IMR-90 (cell line): Measurements from ENCODE around the gene KLHL29. TPM values are rescaled to one million over a fixed set of nuclear protein-coding genes. Genes with fewer than 3 reads are reported as not detected.

Experiments
- ATAC-seq: fragments of 200-7000 bp; cut with Tn5 transposase; 2 replicates; pipeline ENCODE4 v1.9.1; 2020; ENCODE audit warnings: low read depth, mild to moderate bottlenecking, moderate library complexity
- BruUV-seq: library from RNA; stranded (reverse); fragments of 400-500 nt; replicated peaks from 2 replicates; lab custom pipeline; 2021; lab: Mats Ljungman, UMichigan
- CTCF ChIA-PET: fragments of 300-600 bp; formaldehyde crosslinking; extraction: SDS; loops from one replicate; lab custom pipeline; 2021; ENCODE audit warnings: antibody characterized with exemption; lab: Yijun Ruan, JAX
- POLR2A ChIA-PET: fragments of 300-600 bp; sonication (Branson Sonifier 250); formaldehyde crosslinking; loops from one replicate; lab custom pipeline; 2022; ENCODE audit warnings: antibody characterized with exemption; ENCODE audit not compliant: unreplicated experiment; lab: Charles Lee
- DNase-seq: peaks from one replicate; pipeline ENCODE4 v3.0.0; 2013
- H2AFZ ChIP-seq: replicated peaks from 2 replicates; pipeline ENCODE3; 2013; ENCODE audit warnings: low read length, mild to moderate bottlenecking; ENCODE audit not compliant: poor library complexity
- H2AK5ac ChIP-seq: 2 replicates; pipeline ENCODE4 v1.6.1; 2013; ENCODE audit warnings: low read depth, low read length, inconsistent platforms
- H2AK9ac ChIP-seq: replicated peaks from 2 replicates; pipeline ENCODE3; 2013; ENCODE audit warnings: mild to moderate bottlenecking, low read depth, low read length, moderate library complexity; ENCODE audit not compliant: poor library complexity
- H2BK120ac ChIP-seq: 2 replicates; pipeline ENCODE4 v1.6.1; 2013; ENCODE audit warnings: low read depth, low read length, inconsistent platforms
- H2BK15ac ChIP-seq: 3 replicates; pipeline ENCODE4 v1.6.1; 2013; ENCODE audit warnings: low read depth, low read length, inconsistent platforms
- H2BK20ac ChIP-seq: 2 replicates; pipeline ENCODE4 v1.6.1; 2013; ENCODE audit warnings: low read depth, mild to moderate bottlenecking, inconsistent platforms, low read length, moderate library complexity
- H2BK5ac ChIP-seq: 2 replicates; pipeline ENCODE4 v1.6.1; 2013; ENCODE audit warnings: mild to moderate bottlenecking, low read depth, low read length, inconsistent platforms; ENCODE audit not compliant: poor library complexity, severe bottlenecking
- H3K14ac ChIP-seq: replicated peaks from 2 replicates; pipeline ENCODE4 v1.6.1; 2013; ENCODE audit warnings: low read depth, low read length, inconsistent platforms
- H3K18ac ChIP-seq: 2 replicates; pipeline ENCODE4 v1.6.1; 2013; ENCODE audit warnings: low read depth, low read length, control low read depth
- H3K23ac ChIP-seq: 2 replicates; pipeline ENCODE4 v1.6.1; 2013; ENCODE audit warnings: low read depth, low read length, inconsistent platforms
- H3K27ac ChIP-seq: 2 replicates; pipeline ENCODE4 v1.5.1; 2013; ENCODE audit warnings: mild to moderate bottlenecking, control low read depth, low read length; ENCODE audit not compliant: insufficient read depth
- H3K27me3 ChIP-seq: 2 replicates; pipeline ENCODE4 v1.6.1; 2013; ENCODE audit warnings: low read length; ENCODE audit not compliant: control insufficient read depth, insufficient read depth
- H3K36me3 ChIP-seq: 2 replicates; pipeline ENCODE4 v1.6.1; 2013; ENCODE audit warnings: low read length, mixed read lengths; ENCODE audit not compliant: control insufficient read depth, insufficient read depth
- H3K4ac ChIP-seq: 2 replicates; pipeline ENCODE4 v1.6.1; 2013; ENCODE audit warnings: low read depth, low read length, inconsistent platforms
- H3K4me1 ChIP-seq: 2 replicates; pipeline ENCODE4 v1.6.1; 2013; ENCODE audit warnings: low read length, mixed read lengths; ENCODE audit not compliant: control insufficient read depth, insufficient read depth
- H3K4me2 ChIP-seq: 2 replicates; pipeline ENCODE4 v1.6.1; 2013; ENCODE audit warnings: low read depth, mild to moderate bottlenecking, control low read depth, low read length, moderate library complexity
- H3K4me3 ChIP-seq: 2 replicates; pipeline ENCODE4 v1.5.1; 2013; ENCODE audit warnings: low read depth, mild to moderate bottlenecking, control low read depth, low read length, moderate library complexity; ENCODE audit not compliant: insufficient read depth
- H3K56ac ChIP-seq: 2 replicates; pipeline ENCODE4 v1.6.1; 2013; ENCODE audit warnings: low read length, inconsistent platforms; ENCODE audit not compliant: insufficient read depth; ENCODE audit errors: extremely low read depth
- H3K79me1 ChIP-seq, 2 experiments: 2 replicates each; pipeline ENCODE4 v1.6.1; 2013; ENCODE audit warnings: low read length in 2 of 2, inconsistent platforms in 1 of 2, low read depth in 1 of 2
- H3K9ac ChIP-seq: 2 replicates; pipeline ENCODE4 v1.6.1; 2013; ENCODE audit warnings: low read depth, low read length, control low read depth
- H3K9me1 ChIP-seq: 2 replicates; pipeline ENCODE4 v1.6.1; 2013; ENCODE audit warnings: low read length, inconsistent platforms; ENCODE audit not compliant: insufficient read depth
- H3K9me3 ChIP-seq: 2 replicates; pipeline ENCODE4 v1.6.1; 2013; ENCODE audit warnings: low read length; ENCODE audit not compliant: control insufficient read depth, insufficient read depth
- H4K20me1 ChIP-seq: 2 replicates; pipeline ENCODE4 v1.6.1; 2013; ENCODE audit warnings: low read length, inconsistent platforms; ENCODE audit not compliant: insufficient read depth
- H4K5ac ChIP-seq: 2 replicates; pipeline ENCODE4 v1.6.1; 2013; ENCODE audit warnings: mild to moderate bottlenecking, low read depth, low read length, control low read depth
- H4K8ac ChIP-seq, 2 experiments: 2 replicates each; pipeline ENCODE4 v1.6.1; 2013; ENCODE audit warnings: low read depth in 2 of 2, low read length in 2 of 2, control low read depth in 1 of 2, inconsistent platforms in 1 of 2
- H4K91ac ChIP-seq: 2 replicates; pipeline ENCODE4 v1.6.1; 2013; ENCODE audit warnings: low read depth, low read length, inconsistent platforms; ENCODE audit not compliant: insufficient read depth
- BHLHE40 ChIP-seq: fragments of 150-350 bp; IDR thresholded peaks from 2 replicates; pipeline ENCODE4 v1.6.1; 2016; ENCODE audit warnings: mild to moderate bottlenecking, low read depth, low read length
- CEBPB ChIP-seq: IDR thresholded peaks from 2 replicates; pipeline ENCODE4 v1.6.1; 2012; ENCODE audit warnings: low read depth, low read length, improper control_type of control experiment
- MXI1 ChIP-seq: IDR thresholded peaks from 2 replicates; pipeline ENCODE4 v1.6.1; 2012; ENCODE audit warnings: low read depth, mild to moderate bottlenecking, low read length, moderate library complexity, borderline replicate concordance
- POLR2A ChIP-seq: IDR thresholded peaks from 2 replicates; pipeline ENCODE4 v1.6.1; 2012; ENCODE audit warnings: mild to moderate bottlenecking, low read depth, low read length
- RAD21 ChIP-seq: IDR thresholded peaks from 2 replicates; pipeline ENCODE4 v1.6.1; 2012; ENCODE audit warnings: low read length, improper control_type of control experiment
- RCOR1 ChIP-seq: IDR thresholded peaks from 2 replicates; pipeline ENCODE4 v1.6.1; 2012; ENCODE audit warnings: mild to moderate bottlenecking, low read length, improper control_type of control experiment; ENCODE audit not compliant: insufficient replicate concordance
- SMC3 ChIP-seq: fragments of 150-350 bp; IDR thresholded peaks from 2 replicates; pipeline ENCODE4 v1.6.1; 2016; ENCODE audit warnings: low read depth, mild to moderate bottlenecking, antibody characterized with exemption, low read length, moderate library complexity
- USF2 ChIP-seq: fragments of 150-350 bp; IDR thresholded peaks from 2 replicates; pipeline ENCODE4 v1.6.1; 2017; ENCODE audit warnings: mild to moderate bottlenecking, antibody characterized with exemption, low read length, low read depth
- WGBS, 2 experiments: methylation state at CpG; one replicate each; pipeline versions ENCODE4 v1.1.5 to v1.1.7; 2013; ENCODE audit warnings: missing lambda C conversion rate in 2 of 2; ENCODE audit not compliant: insufficient read length in 1 of 2; ENCODE audit errors: extremely low coverage in 2 of 2; 5-methylcytosine and 5-hydroxymethylcytosine counted together
- dilution Hi-C: fragments of 300-500 bp; cut with HindIII; formaldehyde crosslinking; loops from one replicate; pipeline ENCODE4 v1.14.3; 2018; ENCODE audit warnings: low sequenced_read_pairs; ENCODE audit not compliant: unreplicated experiment
- in situ Hi-C: fragments of 300-500 bp; cut with MboI; formaldehyde crosslinking; loops from 3 replicates; pipeline ENCODE4 v1.14.3; 2019; ENCODE audit warnings: low sequenced_read_pairs, inconsistent platforms, mixed read lengths
- intact Hi-C: fragments of 100-400 bp; cut with micrococcal nuclease; formaldehyde crosslinking; loops from 2 replicates; pipeline ENCODE4 v1.10.0; 2022
- polyA plus RNA-seq, 3 experiments: library from polyadenylated mRNA; depleted of rRNA; stranded (reverse); fragments of >200 nt; gene quantifications; 2 replicates each; pipeline ENCODE4 v1.2.3, GENCODE V29; 2012; ENCODE audit warnings: low replicate concordance in 1 of 3
- total RNA-seq: library from RNA; depleted of rRNA; stranded (reverse); fragments of >200 nt; gene quantifications from 2 replicates; pipeline ENCODE4 v1.2.3, GENCODE V29; 2012

The KLHL29 gene
- total and polyA plus RNA-seq, 2 of the 4 experiments (the other 2 are of a cell fraction): 2.0 to 8.0 TPM

- H4K8ac ChIP-seq: no peak overlapping the region
- ATAC-seq: peak; percentile 59
- H4K20me1 ChIP-seq: peaks cover 9% of the 10 kb centered on the region; the same call in 1 of the 2 replicates
- H2AK5ac ChIP-seq: no peak overlapping the region; the same call in 1 of the 2 replicates
- no peak overlapping the region for H2BK15ac ChIP-seq
- DNase-seq: peak; percentile 76
- TF ChIP-seq RCOR1 (no peak), POLR2A (no peak), CEBPB (peak; percentile 56), RAD21 (no peak), BHLHE40 (peak; percentile 62; the same call in 1 of the 2 replicates), MXI1 (0 out of 2 replicates have a peak, but pooled peaks have one; percentile 52), SMC3 (no peak), USF2 (peak; percentile 47)
- no peak overlapping the region for H3K9ac ChIP-seq
- H3K56ac ChIP-seq: no peak overlapping the region
- H3K79me1 ChIP-seq: peaks cover 7 to 19% of the 10 kb centered on the region in 2 experiments
- H3K4me3 ChIP-seq: no peak overlapping the region
- no peak overlapping the region for H2BK5ac ChIP-seq
- no peaks in the 10 kb centered on the region for H3K27me3 ChIP-seq
- dilution Hi-C loops: no loop called here
- peaks cover 3% of the 10 kb centered on the region for H3K9me3 ChIP-seq
- no TSS peak for BruUV-seq
- H3K23ac ChIP-seq: no peak overlapping the region
- H4K91ac ChIP-seq: no peak overlapping the region
- H3K4ac ChIP-seq: no peak overlapping the region
- H3K27ac ChIP-seq: no peak overlapping the region
- in situ Hi-C loops: no loop called here
- H2AK9ac ChIP-seq: no peak overlapping the region
- no peak overlapping the region for H3K14ac ChIP-seq
- ChIA-PET POLR2A (no interaction called here), CTCF (no interaction called here)
- H3K4me1 ChIP-seq: peaks cover 5% of the 10 kb centered on the region
- H3K9me1 ChIP-seq: peaks cover 7% of the 10 kb centered on the region; the same call in 1 of the 2 replicates
- intact Hi-C loops: no loop called here
- 0 out of 2 replicates have a peak, but pooled peaks cover 1% of the 10 kb centered on the region for H3K36me3 ChIP-seq
- no peak overlapping the region for H4K5ac ChIP-seq
- no peak overlapping the region for H2BK20ac ChIP-seq
- no peak overlapping the region for H2BK120ac ChIP-seq
- no peak overlapping the region for H2AFZ ChIP-seq
- WGBS, 2 experiments: no CpG with 5 or more reads among the region's 4 CpGs
- no peak overlapping the region for H3K18ac ChIP-seq
- no peak overlapping the region for H3K4me2 ChIP-seq
Measured at GRCh38 chr2:23445450-23445868, 60.5 kb downstream of the KLHL29 start.
